TTC549 (cell line): ENCODE results near the gene ARHGAP33.
"Not testable (repeated sequence)": the region's sequence is repeated elsewhere in the genome, so short reads cannot be mapped to it uniquely, and the experiment has no call there.

Experiments
- FAIRE-seq: peaks from 2 replicates; lab custom pipeline; 2012; peaks lifted over from hg19 to GRCh38; lab: Jason Lieb, UNC

The ARHGAP33 gene

GRCh38 chr19:35756377-35757230 lies 18.8 kb upstream of the ARHGAP33 start, which contains the start of gene HSPB6:
TSS of gene HSPB6 (minus strand) at chr19:35757029. CDS start at chr19:35757008, 21 bp downstream.
- FAIRE-seq = no peak

GRCh38 chr19:35757231-35757748 lies 18.1 kb upstream of the ARHGAP33 start:
- FAIRE-seq = no peak

GRCh38 chr19:35757749-35758608 lies 17.4 kb upstream of the ARHGAP33 start, which contains the start of gene PROSER3:
TSS of gene PROSER3 (plus strand) at chr19:35758176. CDS start at chr19:35758216, 40 bp downstream.
- FAIRE-seq = peak; percentile 96

- FAIRE-seq = no peak
Measured at GRCh38 chr19:35759697-35760096, 15.7 kb upstream of the ARHGAP33 start.

GRCh38 chr19:35760711-35761349 lies 14.5 kb upstream of the ARHGAP33 start:
- FAIRE-seq = no peak

GRCh38 chr19:35764432-35765315 lies 10.7 kb upstream of the ARHGAP33 start:
- FAIRE-seq = no peak

GRCh38 chr19:35766571-35767104 lies 8.7 kb upstream of the ARHGAP33 start:
- FAIRE-seq = no peak

GRCh38 chr19:35767288-35768081 lies 7.9 kb upstream of the ARHGAP33 start:
- FAIRE-seq = no peak

- FAIRE-seq = no peak
Measured at GRCh38 chr19:35768082-35768421, 7.3 kb upstream of the ARHGAP33 start.

- FAIRE-seq = not testable (repeated sequence)
Measured at GRCh38 chr19:35772362-35772761, 3.0 kb upstream of the ARHGAP33 start.

- FAIRE-seq = no peak
Measured at GRCh38 chr19:35773020-35773806, 2.2 kb upstream of the ARHGAP33 start.

GRCh38 chr19:35774274-35775045 lies 904 bp upstream of the ARHGAP33 start:
- no peak for FAIRE-seq

GRCh38 chr19:35775046-35775297 lies 392 bp upstream of the ARHGAP33 start:
- no peak for FAIRE-seq

GRCh38 chr19:35776102-35776788 lies 881 bp downstream of the ARHGAP33 start:
- FAIRE-seq = no peak

GRCh38 chr19:35777086-35777841 lies 1.9 kb downstream of the ARHGAP33 start:
- FAIRE-seq = no peak

- FAIRE-seq = no peak
Measured at GRCh38 chr19:35777961-35778360, 2.6 kb downstream of the ARHGAP33 start.

- no peak for FAIRE-seq
Measured at GRCh38 chr19:35779033-35779432, 3.7 kb downstream of the ARHGAP33 start.
